ENCODE results near the gene PTPN7.
A peak's percentile ranks its signal among the peaks of the same experiment; 100 is the strongest.

GRCh38 chr1:202101184-202101583 lies 59.2 kb downstream of the PTPN7 start:
- TF ChIP-seq CTCF (IDR thresholded peaks at IDR 0.05) (peak; percentile 26; the same call in 1 of the 3 replicates), POLR2A (IDR thresholded peaks at IDR 0.05; ENCODE audit: low read length) (no peak), MAFK (IDR thresholded peaks at IDR 0.05; ENCODE audit: partially characterized antibody) (no peak), MYC (IDR thresholded peaks at IDR 0.05; ENCODE audit: borderline replicate concordance, low read length) (no peak), BHLHE40 (IDR thresholded peaks at IDR 0.05; ENCODE audit: low read depth, low read length) (no peak), PHF8 (IDR thresholded peaks at IDR 0.05; ENCODE audit: borderline replicate concordance, low read depth) (no peak), HOXA7 (CRISPR knock-in tag; IDR thresholded peaks at IDR 0.05) (no peak), CEBPB (IDR thresholded peaks at IDR 0.05) (no peak), RCOR1 (IDR thresholded peaks at IDR 0.05; ENCODE audit: low read depth, low read length) (no peak)
- TF ChIP-seq, protein P1, sequence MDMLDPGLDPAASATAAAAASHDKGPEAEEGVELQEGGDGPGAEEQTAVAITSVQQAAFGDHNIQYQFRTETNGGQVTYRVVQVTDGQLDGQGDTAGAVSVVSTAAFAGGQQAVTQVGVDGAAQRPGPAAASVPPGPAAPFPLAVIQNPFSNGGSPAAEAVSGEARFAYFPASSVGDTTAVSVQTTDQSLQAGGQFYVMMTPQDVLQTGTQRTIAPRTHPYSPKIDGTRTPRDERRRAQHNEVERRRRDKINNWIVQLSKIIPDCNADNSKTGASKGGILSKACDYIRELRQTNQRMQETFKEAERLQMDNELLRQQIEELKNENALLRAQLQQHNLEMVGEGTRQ (IDR thresholded peaks at IDR 0.05): no peak
- TF ChIP-seq, protein P2, sequence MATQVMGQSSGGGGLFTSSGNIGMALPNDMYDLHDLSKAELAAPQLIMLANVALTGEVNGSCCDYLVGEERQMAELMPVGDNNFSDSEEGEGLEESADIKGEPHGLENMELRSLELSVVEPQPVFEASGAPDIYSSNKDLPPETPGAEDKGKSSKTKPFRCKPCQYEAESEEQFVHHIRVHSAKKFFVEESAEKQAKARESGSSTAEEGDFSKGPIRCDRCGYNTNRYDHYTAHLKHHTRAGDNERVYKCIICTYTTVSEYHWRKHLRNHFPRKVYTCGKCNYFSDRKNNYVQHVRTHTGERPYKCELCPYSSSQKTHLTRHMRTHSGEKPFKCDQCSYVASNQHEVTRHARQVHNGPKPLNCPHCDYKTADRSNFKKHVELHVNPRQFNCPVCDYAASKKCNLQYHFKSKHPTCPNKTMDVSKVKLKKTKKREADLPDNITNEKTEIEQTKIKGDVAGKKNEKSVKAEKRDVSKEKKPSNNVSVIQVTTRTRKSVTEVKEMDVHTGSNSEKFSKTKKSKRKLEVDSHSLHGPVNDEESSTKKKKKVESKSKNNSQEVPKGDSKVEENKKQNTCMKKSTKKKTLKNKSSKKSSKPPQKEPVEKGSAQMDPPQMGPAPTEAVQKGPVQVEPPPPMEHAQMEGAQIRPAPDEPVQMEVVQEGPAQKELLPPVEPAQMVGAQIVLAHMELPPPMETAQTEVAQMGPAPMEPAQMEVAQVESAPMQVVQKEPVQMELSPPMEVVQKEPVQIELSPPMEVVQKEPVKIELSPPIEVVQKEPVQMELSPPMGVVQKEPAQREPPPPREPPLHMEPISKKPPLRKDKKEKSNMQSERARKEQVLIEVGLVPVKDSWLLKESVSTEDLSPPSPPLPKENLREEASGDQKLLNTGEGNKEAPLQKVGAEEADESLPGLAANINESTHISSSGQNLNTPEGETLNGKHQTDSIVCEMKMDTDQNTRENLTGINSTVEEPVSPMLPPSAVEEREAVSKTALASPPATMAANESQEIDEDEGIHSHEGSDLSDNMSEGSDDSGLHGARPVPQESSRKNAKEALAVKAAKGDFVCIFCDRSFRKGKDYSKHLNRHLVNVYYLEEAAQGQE (IDR thresholded peaks at IDR 0.05): no peak
